GM12873 (cell line): ENCODE measurements around the gene TACC2.

ENCODE experiments used
- TF ChIP-seq, protein P1 (sequence below): IDR thresholded peaks from 2 replicates; pipeline ENCODE4 v1.5.1; 2012; ENCODE audit warnings: low read depth, mild to moderate bottlenecking, moderate library complexity, low read length, control low read depth; ENCODE audit not compliant: insufficient read depth; ENCODE audit errors: missing control alignments

TACC2 gene

DNA sequence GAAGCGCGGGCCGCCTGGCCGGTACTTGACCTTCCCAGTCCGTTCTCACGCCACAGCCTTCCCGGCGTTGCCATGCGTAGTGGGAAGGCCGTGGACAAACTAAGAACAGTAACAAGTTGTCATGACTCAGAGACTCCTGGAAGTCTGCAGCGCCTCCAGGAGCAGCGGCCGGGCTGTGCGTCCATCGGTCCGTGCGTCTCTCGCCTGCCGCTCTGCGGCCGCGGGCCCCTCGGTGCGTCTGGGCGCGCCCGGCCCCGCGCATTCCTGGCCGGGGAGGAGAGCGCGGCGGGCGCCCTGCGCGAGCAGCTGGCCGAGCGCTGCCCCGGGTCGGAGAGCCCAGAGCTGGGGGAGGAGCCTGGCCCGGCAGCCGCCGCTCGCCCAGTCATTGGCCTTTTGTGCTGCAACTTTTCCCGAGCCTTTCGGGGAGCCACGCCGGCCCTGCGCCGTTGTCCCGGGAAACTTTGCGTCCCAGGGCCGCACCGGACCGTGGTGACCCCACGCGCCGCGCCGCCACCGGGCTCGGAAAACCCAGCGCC is 123.7 kb downstream of the TACC2 start:
- TF ChIP-seq, protein P1, sequence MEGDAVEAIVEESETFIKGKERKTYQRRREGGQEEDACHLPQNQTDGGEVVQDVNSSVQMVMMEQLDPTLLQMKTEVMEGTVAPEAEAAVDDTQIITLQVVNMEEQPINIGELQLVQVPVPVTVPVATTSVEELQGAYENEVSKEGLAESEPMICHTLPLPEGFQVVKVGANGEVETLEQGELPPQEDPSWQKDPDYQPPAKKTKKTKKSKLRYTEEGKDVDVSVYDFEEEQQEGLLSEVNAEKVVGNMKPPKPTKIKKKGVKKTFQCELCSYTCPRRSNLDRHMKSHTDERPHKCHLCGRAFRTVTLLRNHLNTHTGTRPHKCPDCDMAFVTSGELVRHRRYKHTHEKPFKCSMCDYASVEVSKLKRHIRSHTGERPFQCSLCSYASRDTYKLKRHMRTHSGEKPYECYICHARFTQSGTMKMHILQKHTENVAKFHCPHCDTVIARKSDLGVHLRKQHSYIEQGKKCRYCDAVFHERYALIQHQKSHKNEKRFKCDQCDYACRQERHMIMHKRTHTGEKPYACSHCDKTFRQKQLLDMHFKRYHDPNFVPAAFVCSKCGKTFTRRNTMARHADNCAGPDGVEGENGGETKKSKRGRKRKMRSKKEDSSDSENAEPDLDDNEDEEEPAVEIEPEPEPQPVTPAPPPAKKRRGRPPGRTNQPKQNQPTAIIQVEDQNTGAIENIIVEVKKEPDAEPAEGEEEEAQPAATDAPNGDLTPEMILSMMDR, result peak; percentile 11

DNA sequence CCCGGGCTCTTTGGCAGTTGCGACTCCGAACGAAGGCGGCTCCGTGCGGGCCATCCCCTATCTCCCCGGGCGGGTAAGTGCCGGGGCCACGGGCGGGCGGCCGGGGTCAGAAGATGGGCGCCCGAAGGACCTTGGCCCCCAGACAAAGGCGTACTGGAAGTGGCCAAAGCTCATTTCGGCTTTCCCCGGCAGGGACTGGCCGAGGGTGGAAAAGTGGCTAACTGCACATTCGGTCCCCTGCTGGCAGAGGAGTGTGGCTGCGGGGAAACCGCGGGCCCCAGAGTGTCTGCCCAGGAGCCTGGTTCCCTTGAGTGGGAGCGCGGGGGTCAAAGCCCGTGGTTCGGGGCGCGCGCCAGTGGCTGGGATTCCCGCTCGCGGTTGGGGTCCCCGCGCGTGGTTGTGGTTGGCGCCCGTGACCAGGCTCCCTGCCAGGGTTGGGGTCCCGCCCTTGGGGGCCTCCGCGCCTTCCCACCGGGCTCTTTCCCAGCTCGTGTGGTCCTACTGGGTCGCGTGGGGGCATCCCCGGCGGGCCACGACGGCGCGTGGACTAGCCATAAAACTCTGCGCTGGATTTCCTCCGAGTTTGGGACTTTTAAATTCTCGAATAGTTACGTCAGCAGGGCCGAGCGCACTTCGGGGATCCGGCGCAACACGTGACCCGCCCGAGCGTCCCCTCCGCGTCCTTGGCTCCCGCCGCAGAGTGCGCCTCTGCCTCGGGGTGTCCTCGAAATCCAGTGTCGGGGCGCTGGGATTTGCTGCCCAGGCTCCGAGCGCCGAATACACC is 124.4 kb downstream of the TACC2 start:
- TF ChIP-seq, protein P1, result peak; percentile 44

DNA sequence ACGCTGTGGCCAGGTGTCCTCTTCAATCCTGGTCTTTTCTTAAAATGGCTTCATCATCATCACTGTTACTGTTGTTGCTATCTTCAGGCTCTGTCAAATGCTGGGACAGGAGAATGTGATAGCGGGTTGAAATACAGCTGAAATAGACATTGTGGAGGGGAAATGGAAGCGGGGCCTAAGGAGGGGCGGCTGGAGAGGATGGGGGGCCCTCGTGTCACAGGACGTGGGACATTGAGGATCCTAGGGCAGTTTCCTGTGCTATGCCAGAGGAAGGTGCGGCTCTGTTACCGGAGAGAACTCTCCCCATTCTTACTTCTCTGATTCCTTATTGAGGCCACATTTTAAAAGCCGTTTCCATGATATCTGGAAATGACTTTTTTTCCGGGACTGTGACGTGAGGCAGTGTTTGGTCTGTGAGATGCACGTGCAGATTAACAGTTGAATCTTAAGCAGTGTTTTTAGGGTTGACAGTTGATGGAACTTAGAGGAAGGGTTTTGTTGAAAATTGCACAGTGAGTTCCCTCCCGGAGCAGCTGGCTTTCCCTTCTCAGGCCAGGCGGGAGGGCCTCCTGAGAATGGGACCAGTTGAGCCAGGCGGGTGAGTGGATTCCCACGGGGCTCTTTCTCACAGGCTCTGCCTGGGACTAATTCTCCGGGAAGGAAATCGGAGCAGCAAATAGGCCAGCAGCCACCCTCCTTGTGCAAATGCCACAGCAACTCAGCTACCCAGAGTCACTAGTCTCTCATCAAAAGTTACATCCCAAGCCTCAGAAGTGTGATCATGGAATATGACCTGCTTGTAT is 125.2 kb downstream of the TACC2 start:
- TF ChIP-seq, protein P1, result no peak

DNA sequence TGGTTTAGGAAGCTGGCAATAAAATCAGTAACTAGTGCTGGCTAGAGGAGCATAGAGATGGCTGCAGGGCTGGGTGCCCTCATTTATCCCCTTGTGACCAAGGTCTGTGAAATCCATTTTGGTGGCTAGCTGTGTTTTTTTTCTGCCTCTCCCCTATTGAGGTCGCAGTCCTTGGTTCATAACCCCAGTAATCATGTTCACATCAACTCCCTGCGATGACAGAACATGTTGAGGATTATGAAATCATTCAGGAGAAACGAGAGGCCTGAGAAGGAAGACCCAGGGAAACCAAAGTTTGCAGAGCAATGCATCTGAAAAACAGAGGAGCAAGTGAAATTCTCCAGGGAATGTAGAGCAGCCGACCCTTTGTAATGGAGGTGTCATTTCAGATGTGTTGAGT is 126.9 kb downstream of the TACC2 start:
- TF ChIP-seq, protein P1, result no peak

DNA sequence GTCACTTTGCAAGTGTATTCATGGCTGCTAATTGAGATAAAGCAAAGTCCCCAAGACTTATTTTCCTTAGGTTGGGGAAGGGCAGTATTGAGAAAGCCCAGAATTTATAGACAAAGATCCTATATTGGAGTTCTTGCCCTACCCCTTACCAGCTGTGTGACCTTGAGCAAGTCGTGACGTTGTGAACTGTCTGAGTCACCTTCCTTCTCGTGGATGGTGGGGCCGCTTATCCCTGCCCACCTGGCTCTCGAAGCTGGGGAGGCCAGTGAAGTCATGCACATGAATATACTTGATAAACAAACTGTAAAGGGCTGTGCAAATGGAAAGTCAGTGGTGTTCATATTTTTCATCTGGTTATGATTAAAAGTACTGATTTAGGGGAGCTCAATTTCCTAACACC is 127.4 kb downstream of the TACC2 start:
- TF ChIP-seq, protein P1, result no peak

DNA sequence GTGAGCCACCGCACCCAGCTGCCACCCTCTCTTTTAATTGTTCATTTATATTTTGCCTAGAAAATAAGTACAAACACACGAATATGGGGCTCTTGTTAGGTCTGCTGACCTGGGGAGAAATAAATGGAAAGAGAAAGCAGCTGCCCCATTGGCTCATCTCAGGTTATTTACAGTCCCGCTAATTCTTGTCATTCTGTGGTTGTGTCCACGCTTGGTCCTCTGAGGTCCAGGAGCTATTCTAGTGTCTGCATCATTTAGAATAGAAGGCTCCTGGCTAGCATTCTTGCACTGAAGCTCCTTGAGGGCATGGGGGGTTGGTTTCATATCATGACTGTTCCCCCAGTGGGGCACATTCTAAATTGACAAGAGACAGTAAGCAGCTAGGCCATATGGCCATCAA is 128.5 kb downstream of the TACC2 start:
- TF ChIP-seq, protein P1, result no peak
